ENCODE measurements around the gene CAMK1D. TPM values are rescaled to one million over a fixed set of nuclear protein-coding genes. Genes with fewer than 3 reads are reported as not detected.

CAMK1D gene
- total and polyA plus RNA-seq, 2 experiments from 2014 or later, result 4.6 to 7.2 TPM

DNA sequence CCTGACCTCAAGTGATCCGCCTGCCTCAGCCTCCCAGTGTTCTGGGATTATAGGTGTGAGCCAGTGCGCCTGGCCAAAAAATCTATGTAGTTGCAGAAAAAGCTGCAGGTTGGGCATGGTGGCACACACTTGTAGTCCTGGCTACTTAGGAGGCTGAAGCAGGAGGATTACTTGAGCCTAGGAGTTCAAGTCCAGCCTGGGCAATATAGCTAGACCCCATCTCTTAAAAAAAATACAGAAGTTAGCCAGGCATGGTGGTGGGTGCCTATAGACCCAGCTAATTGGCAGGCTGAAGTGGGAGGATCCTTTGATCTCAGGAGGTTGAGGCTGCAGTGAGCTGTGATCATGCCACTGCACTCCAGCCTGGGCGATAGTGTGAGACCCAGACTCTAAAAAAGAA lies 24.8 kb upstream of the CAMK1D start:
- no peaks in the 10 kb centered on the region for H3K9me3 Mint-ChIP-seq
- H3K27me3 Mint-ChIP-seq (ENCODE audit: insufficient read depth, low read depth, poor library complexity), result peaks cover 3% of the 10 kb centered on the region
- DNase-seq (ENCODE audit: low spot score) (no peak), ATAC-seq (no peak)
- no peaks in the 10 kb centered on the region for H4K20me1 ChIP-seq (replicated peaks; ENCODE audit: insufficient read depth)
- H3K4me2 ChIP-seq, result no peak overlapping the region
- H3K27me3 ChIP-seq (ENCODE audit: insufficient read depth), result no peaks in the 10 kb centered on the region
- no peaks in the 10 kb centered on the region for H3F3A ChIP-seq (replicated peaks; ENCODE audit: low read depth)
- no peaks in the 10 kb centered on the region for H3K36me3 ChIP-seq (ENCODE audit: insufficient read depth)
- H3K4me3 Mint-ChIP-seq, result no peak overlapping the region
- H3K36me3 Mint-ChIP-seq (ENCODE audit: low read depth), result no peaks in the 10 kb centered on the region
- H3K79me2 ChIP-seq (replicated peaks; ENCODE audit: insufficient read depth), result no peaks in the 10 kb centered on the region
- H2AFZ ChIP-seq, result no peak overlapping the region
- no peaks in the 10 kb centered on the region for H3K4me1 ChIP-seq (ENCODE audit: insufficient read depth)
- TF ChIP-seq CTCF (conservative IDR thresholded peaks at IDR 0.05; ENCODE audit: low read depth in 2 of 2) (no peak), POLR2AphosphoS5 (IDR thresholded peaks at IDR 0.05; ENCODE audit: low read depth) (no peak), EZH2 (IDR thresholded peaks at IDR 0.05; ENCODE audit: low read depth, unreplicated experiment) (no peak), REST (IDR thresholded peaks at IDR 0.05; ENCODE audit: unreplicated experiment) (no peak), JUNB (IDR thresholded peaks at IDR 0.05; ENCODE audit: unreplicated experiment) (no peak), ZNF462 (CRISPR knock-in tag; IDR thresholded peaks at IDR 0.05) (no peak)
- TF ChIP-seq, protein P1, sequence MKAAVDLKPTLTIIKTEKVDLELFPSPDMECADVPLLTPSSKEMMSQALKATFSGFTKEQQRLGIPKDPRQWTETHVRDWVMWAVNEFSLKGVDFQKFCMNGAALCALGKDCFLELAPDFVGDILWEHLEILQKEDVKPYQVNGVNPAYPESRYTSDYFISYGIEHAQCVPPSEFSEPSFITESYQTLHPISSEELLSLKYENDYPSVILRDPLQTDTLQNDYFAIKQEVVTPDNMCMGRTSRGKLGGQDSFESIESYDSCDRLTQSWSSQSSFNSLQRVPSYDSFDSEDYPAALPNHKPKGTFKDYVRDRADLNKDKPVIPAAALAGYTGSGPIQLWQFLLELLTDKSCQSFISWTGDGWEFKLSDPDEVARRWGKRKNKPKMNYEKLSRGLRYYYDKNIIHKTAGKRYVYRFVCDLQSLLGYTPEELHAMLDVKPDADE (IDR thresholded peaks at IDR 0.05), result no peak
- no peak overlapping the region for H3K27ac ChIP-seq (ENCODE audit: low read depth)
- no peak overlapping the region for H3K27ac Mint-ChIP-seq
- no peaks in the 10 kb centered on the region for H3K9me2 ChIP-seq (ENCODE audit: insufficient read depth)
- H3K4me1 Mint-ChIP-seq, result no peaks in the 10 kb centered on the region
- H3K4me3 ChIP-seq, result no peak overlapping the region
